AG04450 (cell line): ENCODE results near the gene CLVS2. TPM values are rescaled to one million over a fixed set of nuclear protein-coding genes. Genes with fewer than 3 reads are reported as not detected.

Source experiments
- CTCF ChIA-PET: fragments of 300-600, 350-600 bp; formaldehyde crosslinking; extraction: SDS; loops from one replicate; lab custom pipeline; 2022; ENCODE audit warnings: antibody characterized with exemption, inconsistent platforms; lab: Charles Lee
- POLR2A ChIA-PET: fragments of 350-600 bp; formaldehyde crosslinking; extraction: SDS; loops from one replicate; lab custom pipeline; 2021; ENCODE audit warnings: antibody characterized with exemption, inconsistent platforms; lab: Yijun Ruan, JAX
- DNase-seq: peaks from one replicate; pipeline ENCODE4 v3.0.0-alpha.2; 2011; ENCODE audit warnings: low read depth, low spot score
- H3K27ac ChIP-seq: one replicate; pipeline ENCODE4 v1.5.1; 2012; ENCODE audit warnings: low read depth, low read length, control low read depth
- H3K27me3 ChIP-seq: one replicate; pipeline ENCODE4 v1.6.0; 2012; ENCODE audit warnings: low read length; ENCODE audit not compliant: control insufficient read depth, insufficient read depth
- H3K4me3 ChIP-seq: 2 replicates; pipeline ENCODE4 v1.5.1; 2011; ENCODE audit warnings: mild to moderate bottlenecking, low read depth, low read length, control low read depth
- H3K9me3 ChIP-seq: 2 replicates; pipeline ENCODE4 v1.5.1; 2012; ENCODE audit warnings: low read length; ENCODE audit not compliant: control insufficient read depth, insufficient read depth
- CTCF ChIP-seq: IDR thresholded peaks from 2 replicates; pipeline ENCODE4 v1.5.1; 2011; ENCODE audit warnings: low read depth, low read length, control low read depth, inconsistent platforms
- polyA plus RNA-seq: library from polyadenylated mRNA; depleted of rRNA; stranded (reverse); fragments of >200 nt; gene quantifications from 2 replicates; pipeline ENCODE4 v1.2.3, GENCODE V29; 2011

Gene CLVS2
- polyA plus RNA-seq, 1 experiment: not detected

GRCh38 chr6:123036648-123037047 lies 40.6 kb downstream of the CLVS2 start:
- H3K27ac ChIP-seq: no peak overlapping the region
- H3K4me3 ChIP-seq: no peak overlapping the region
- H3K27me3 ChIP-seq: no peaks in the 10 kb centered on the region
- TF ChIP-seq CTCF: no peak
- H3K9me3 ChIP-seq: 0 out of 2 replicates have a peak, but pooled peaks cover 2% of the 10 kb centered on the region
- ChIA-PET CTCF (no interaction called here), POLR2A (no interaction called here)
- no peak for DNase-seq

GRCh38 chr6:123039431-123039830 lies 43.4 kb downstream of the CLVS2 start:
- H3K9me3 ChIP-seq: 0 out of 2 replicates have a peak, but pooled peaks cover 2% of the 10 kb centered on the region
- H3K27me3 ChIP-seq: no peaks in the 10 kb centered on the region
- no peak for TF ChIP-seq CTCF
- no peak overlapping the region for H3K27ac ChIP-seq
- no peak for DNase-seq
- POLR2A ChIA-PET: no interaction called here
- CTCF ChIA-PET: no interaction called here
- no peak overlapping the region for H3K4me3 ChIP-seq

GRCh38 chr6:123042401-123042800 lies 46.4 kb downstream of the CLVS2 start:
- Histone ChIP-seq H3K27me3 (no peaks in the 10 kb centered on the region), H3K9me3 (0 out of 2 replicates have a peak, but pooled peaks cover 2% of the 10 kb centered on the region), H3K27ac (no peak overlapping the region), H3K4me3 (no peak overlapping the region)
- CTCF ChIA-PET: no interaction called here
- no peak for DNase-seq
- POLR2A ChIA-PET: no interaction called here
- no peak for TF ChIP-seq CTCF

- H3K9me3 ChIP-seq: 0 out of 2 replicates have a peak, but pooled peaks cover 2% of the 10 kb centered on the region
- H3K27ac ChIP-seq: no peak overlapping the region
- TF ChIP-seq CTCF: no peak
- H3K27me3 ChIP-seq: no peaks in the 10 kb centered on the region
- no peak overlapping the region for H3K4me3 ChIP-seq
- no peak for DNase-seq
- CTCF ChIA-PET: no interaction called here
- POLR2A ChIA-PET: no interaction called here
Measured at GRCh38 chr6:123044341-123044860, 48.4 kb downstream of the CLVS2 start.

- H3K4me3 ChIP-seq: no peak overlapping the region
- no peak for TF ChIP-seq CTCF
- no peak overlapping the region for H3K27ac ChIP-seq
- CTCF ChIA-PET: no interaction called here
- POLR2A ChIA-PET: no interaction called here
- H3K27me3 ChIP-seq: no peaks in the 10 kb centered on the region
- peaks cover 11% of the 10 kb centered on the region; the same call in 1 of the 2 replicates for H3K9me3 ChIP-seq
- DNase-seq: no peak
Measured at GRCh38 chr6:123053602-123054225, 57.7 kb downstream of the CLVS2 start.
